ENCODE measurements around the gene NEURL3.

GRCh38 chr2:96533292-96534073 lies 28.3 kb upstream of the NEURL3 start:
- TF ChIP-seq CTCF (IDR thresholded peaks at IDR 0.05): no peak
- TF ChIP-seq EZH2 (IDR thresholded peaks at IDR 0.05; ENCODE audit: borderline replicate concordance, insufficient read depth, low read depth, low read length, poor library complexity, severe bottlenecking): no peak

All from B cell (primary cell).